Activated T-helper 2 cell treated with anti-CD3 and anti-CD28 coated beads, Interferon-gamma antibody, Interleukin-2, Interleukin-4, amounts not matched to agents 10 μg/mL and 5 μg/mL and 100 μg/mL, durations not matched to agents 14 hours and 24 hours and 36 hours (primary cell): ENCODE results near the gene COMMD1. TPM values are rescaled to one million over a fixed set of nuclear protein-coding genes. Genes with fewer than 3 reads are reported as not detected.

ENCODE experiments used
- DNase-seq: peaks from one replicate; pipeline ENCODE4 v3.0.0; 2021; ENCODE audit warnings: low spot score
- H3K27ac Mint-ChIP-seq: one replicate; pipeline ENCODE4 v1.8.0; 2021; ENCODE audit warnings: mixed read lengths
- H3K27me3 Mint-ChIP-seq: one replicate; pipeline ENCODE4 v1.8.0; 2021; ENCODE audit warnings: low read depth, mixed read lengths
- H3K36me3 Mint-ChIP-seq: one replicate; pipeline ENCODE4 v1.8.0; 2021; ENCODE audit warnings: low read depth, mixed read lengths
- H3K4me1 Mint-ChIP-seq: one replicate; pipeline ENCODE4 v1.8.0; 2021; ENCODE audit warnings: low read depth, mixed read lengths
- H3K4me3 Mint-ChIP-seq: one replicate; pipeline ENCODE4 v1.8.0; 2021; ENCODE audit warnings: low read depth, mild to moderate bottlenecking, moderate library complexity, mixed read lengths
- H3K9me3 Mint-ChIP-seq: one replicate; pipeline ENCODE4 v1.8.0; 2021; ENCODE audit warnings: mixed read lengths
- intact Hi-C: fragments of 100-400 bp; cut with micrococcal nuclease; formaldehyde crosslinking; loops from one replicate; pipeline ENCODE4 v1.15.1; 2023
- total RNA-seq: library from RNA; stranded (reverse); gene quantifications from 2 replicates; pipeline ENCODE4 v1.2.3, GENCODE V29; 2022

Gene COMMD1
- total RNA-seq, 1 donor from 2014 or later, result 29.1 TPM

DNA sequence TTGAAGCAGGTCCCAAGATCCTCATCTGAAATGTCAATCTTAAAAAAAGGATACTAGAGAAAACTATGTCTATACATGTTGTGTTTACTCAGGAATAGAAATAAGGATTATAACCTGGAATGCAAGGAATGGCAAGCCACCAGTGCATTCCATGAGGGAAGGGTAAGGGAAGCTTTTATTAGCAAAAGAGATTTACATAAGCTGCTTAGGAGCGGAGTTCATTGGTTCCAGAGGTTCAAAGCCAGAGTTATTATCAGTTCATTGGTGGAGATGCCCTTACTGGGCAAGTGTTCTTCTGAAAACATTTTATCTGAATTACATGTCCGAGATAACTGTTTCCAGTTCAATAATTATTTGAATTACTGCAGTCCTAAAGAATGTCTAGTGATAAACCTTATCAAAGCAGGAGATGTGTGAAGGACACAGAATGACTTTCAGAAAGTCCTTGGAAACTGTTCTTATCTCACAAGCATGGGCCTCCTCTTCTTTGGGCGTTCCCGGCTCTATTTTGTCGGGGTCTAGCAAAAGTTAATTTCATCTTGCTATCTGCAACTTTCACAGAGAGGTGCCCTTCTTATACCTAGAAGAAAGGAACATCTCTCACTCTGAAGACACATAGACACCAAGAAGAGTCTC is 23.5 kb downstream of the COMMD1 start:
- DNase-seq, result no peak
- Mint-ChIP-seq H3K4me3 (no peak overlapping the region), H3K4me1 (no peaks in the 10 kb centered on the region), H3K27me3 (no peaks in the 10 kb centered on the region), H3K9me3 (no peaks in the 10 kb centered on the region), H3K36me3 (no peaks in the 10 kb centered on the region), H3K27ac (no peak overlapping the region)
- intact Hi-C loops, result no loop called here

DNA sequence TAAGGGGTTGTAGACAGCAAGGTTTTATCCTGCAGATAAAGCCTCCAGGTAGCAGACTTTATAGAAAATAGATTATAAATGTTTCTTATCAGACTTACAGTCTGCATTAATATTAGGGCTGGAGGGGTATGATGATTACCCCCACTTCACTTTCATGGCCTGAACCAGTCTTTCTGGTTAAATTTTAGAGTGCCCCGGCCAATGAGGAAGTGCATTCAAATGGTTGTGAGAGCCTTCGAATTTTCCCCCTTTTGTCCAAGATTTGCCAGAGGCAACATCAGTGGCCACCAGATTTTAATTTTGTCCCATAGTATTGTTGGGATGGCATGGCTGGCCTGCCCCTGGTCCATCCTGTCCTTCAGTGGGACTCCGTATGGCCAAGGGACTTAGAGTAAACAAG is 31.6 kb downstream of the COMMD1 start:
- no peaks in the 10 kb centered on the region for H3K36me3 Mint-ChIP-seq
- intact Hi-C loops, result no loop called here
- H3K4me3 Mint-ChIP-seq, result no peak overlapping the region
- no peaks in the 10 kb centered on the region for H3K27me3 Mint-ChIP-seq
- no peak for DNase-seq
- H3K4me1 Mint-ChIP-seq, result no peaks in the 10 kb centered on the region
- H3K27ac Mint-ChIP-seq, result no peak overlapping the region
- no peaks in the 10 kb centered on the region for H3K9me3 Mint-ChIP-seq

DNA sequence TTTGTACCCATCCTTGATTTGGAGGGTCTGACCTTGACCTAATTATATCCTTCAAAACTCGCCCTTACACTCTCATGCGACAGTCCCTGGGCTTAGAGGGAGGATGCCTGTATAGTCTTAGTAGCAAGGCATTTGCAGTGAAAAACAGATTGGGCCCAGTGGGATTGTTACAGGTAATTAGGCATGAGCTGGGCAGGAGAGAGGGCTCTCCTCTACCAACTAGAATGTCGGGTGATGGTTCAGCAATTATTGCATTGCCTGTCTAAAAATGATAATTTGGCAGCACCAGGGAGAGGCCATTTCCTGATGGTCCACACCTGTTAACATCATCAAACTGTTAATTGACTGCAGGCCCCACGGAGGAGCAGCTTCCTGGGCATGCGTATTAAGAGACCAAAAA is 32.4 kb downstream of the COMMD1 start:
- H3K4me3 Mint-ChIP-seq, result no peak overlapping the region
- H3K27ac Mint-ChIP-seq, result no peak overlapping the region
- no peaks in the 10 kb centered on the region for H3K36me3 Mint-ChIP-seq
- H3K4me1 Mint-ChIP-seq, result no peaks in the 10 kb centered on the region
- DNase-seq, result no peak
- H3K9me3 Mint-ChIP-seq, result no peaks in the 10 kb centered on the region
- intact Hi-C loops, result no loop called here
- no peaks in the 10 kb centered on the region for H3K27me3 Mint-ChIP-seq

GRCh38 chr2:61938511-61938910 is 33.0 kb downstream of the COMMD1 start:
- no peak overlapping the region for H3K4me3 Mint-ChIP-seq
- intact Hi-C loops, result no loop called here
- H3K27me3 Mint-ChIP-seq, result no peaks in the 10 kb centered on the region
- H3K9me3 Mint-ChIP-seq, result no peaks in the 10 kb centered on the region
- H3K36me3 Mint-ChIP-seq, result no peaks in the 10 kb centered on the region
- peaks cover 5% of the 10 kb centered on the region for H3K4me1 Mint-ChIP-seq
- no peak for DNase-seq
- H3K27ac Mint-ChIP-seq, result no peak overlapping the region

DNA sequence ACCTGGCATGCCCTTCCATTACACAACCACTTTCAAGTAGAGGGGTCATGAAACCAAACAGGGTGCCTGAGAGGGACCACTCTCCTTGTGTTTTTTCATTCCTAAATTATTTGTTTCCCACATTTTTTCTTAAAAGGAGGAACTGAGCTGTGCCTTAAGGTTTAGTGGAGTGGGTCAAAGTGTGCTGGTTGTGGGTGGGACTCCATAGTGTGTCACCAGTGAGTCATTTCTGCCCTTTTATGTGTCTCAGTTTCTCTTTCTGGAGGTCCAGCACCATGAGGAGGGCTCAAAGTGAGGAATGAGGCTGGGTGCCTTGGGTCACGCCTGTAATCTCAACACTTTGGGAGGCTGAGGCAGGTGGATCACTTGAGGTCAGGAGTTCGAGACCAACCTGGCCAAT is 37.8 kb downstream of the COMMD1 start:
- Mint-ChIP-seq H3K27me3 (no peaks in the 10 kb centered on the region), H3K4me3 (no peak overlapping the region), H3K4me1 (peaks cover 5% of the 10 kb centered on the region), H3K36me3 (no peaks in the 10 kb centered on the region), H3K27ac (no peak overlapping the region), H3K9me3 (no peaks in the 10 kb centered on the region)
- intact Hi-C loops, result no loop called here
- no peak for DNase-seq

DNA sequence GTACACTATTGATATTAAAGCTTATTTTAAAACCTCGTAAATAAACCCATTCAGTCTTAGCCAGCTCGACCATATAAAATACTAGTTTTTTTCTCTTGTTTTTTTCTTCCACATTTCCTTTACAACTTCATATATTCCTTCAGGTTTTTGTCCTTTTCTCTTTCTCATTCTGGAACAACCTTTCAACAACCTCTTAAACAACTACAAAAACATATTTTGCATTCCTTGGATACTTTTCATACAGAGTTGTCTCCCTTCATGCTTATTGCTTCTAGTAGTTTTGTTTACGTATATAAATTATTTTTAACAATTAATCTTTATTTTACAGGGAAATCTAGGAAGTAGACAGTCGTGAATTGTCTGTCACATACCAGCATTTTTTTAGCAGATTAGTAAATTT is 41.2 kb downstream of the COMMD1 start:
- Mint-ChIP-seq H3K4me1 (peaks cover 5% of the 10 kb centered on the region), H3K4me3 (no peak overlapping the region), H3K36me3 (no peaks in the 10 kb centered on the region), H3K9me3 (no peaks in the 10 kb centered on the region), H3K27ac (no peak overlapping the region), H3K27me3 (no peaks in the 10 kb centered on the region)
- DNase-seq, result no peak
- intact Hi-C loops, result no loop called here

GRCh38 chr2:61948661-61949457 is 43.4 kb downstream of the COMMD1 start:
- intact Hi-C loops, result no loop called here
- Mint-ChIP-seq H3K27me3 (no peaks in the 10 kb centered on the region), H3K36me3 (no peaks in the 10 kb centered on the region), H3K4me3 (no peak overlapping the region), H3K9me3 (no peaks in the 10 kb centered on the region), H3K4me1 (no peaks in the 10 kb centered on the region), H3K27ac (no peak overlapping the region)
- DNase-seq, result no peak

GRCh38 chr2:61949458-61949713 is 43.9 kb downstream of the COMMD1 start:
- Mint-ChIP-seq H3K36me3 (no peaks in the 10 kb centered on the region), H3K4me1 (no peaks in the 10 kb centered on the region), H3K9me3 (no peaks in the 10 kb centered on the region), H3K27me3 (no peaks in the 10 kb centered on the region), H3K4me3 (no peak overlapping the region), H3K27ac (no peak overlapping the region)
- DNase-seq, result no peak
- intact Hi-C loops, result no loop called here

DNA sequence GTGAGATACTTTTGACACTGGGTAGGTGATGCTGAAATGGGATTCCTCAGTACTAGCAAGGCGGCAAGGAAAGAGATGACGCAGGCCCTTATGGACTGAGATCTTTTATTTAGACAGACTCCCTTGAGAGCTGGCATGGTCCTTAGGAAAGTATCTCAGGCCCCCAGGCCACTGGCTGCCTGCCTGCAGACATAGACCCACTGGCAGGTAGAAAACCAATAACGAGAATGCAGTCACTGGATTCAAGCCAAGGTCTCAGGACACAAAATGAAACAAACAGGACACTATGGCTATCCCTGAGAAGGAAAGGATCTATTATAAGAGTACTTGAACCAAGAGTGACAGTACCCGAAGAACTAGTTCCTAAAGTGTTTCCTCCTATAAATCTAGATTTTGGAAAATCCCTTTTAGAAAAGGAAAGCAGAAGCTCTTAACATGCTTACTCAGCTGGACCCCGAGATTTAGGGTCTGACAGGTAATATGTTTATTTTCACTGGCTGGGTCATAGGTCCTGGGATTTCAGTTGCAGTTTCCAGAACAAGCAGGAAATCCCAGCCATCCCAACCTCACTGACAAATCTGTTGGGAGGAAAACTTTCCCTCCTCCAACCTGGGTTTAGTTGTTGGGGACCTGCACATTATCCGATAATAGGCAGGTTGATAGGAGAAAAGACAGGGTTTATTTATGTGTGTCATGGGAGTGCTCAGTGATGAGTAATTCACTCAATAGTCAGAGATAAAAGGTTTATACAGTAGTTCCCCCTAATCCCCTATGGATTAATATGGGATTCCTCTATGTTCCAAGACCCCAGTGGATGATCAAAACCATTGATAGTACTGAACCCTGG is 44.5 kb downstream of the COMMD1 start:
- H3K9me3 Mint-ChIP-seq, result no peaks in the 10 kb centered on the region
- no peaks in the 10 kb centered on the region for H3K4me1 Mint-ChIP-seq
- H3K36me3 Mint-ChIP-seq, result no peaks in the 10 kb centered on the region
- no peak overlapping the region for H3K4me3 Mint-ChIP-seq
- intact Hi-C loops, result no loop called here
- H3K27me3 Mint-ChIP-seq, result no peaks in the 10 kb centered on the region
- no peak overlapping the region for H3K27ac Mint-ChIP-seq
- DNase-seq, result no peak

GRCh38 chr2:61950571-61951315 is 45.3 kb downstream of the COMMD1 start:
- H3K4me1 Mint-ChIP-seq, result no peaks in the 10 kb centered on the region

DNA sequence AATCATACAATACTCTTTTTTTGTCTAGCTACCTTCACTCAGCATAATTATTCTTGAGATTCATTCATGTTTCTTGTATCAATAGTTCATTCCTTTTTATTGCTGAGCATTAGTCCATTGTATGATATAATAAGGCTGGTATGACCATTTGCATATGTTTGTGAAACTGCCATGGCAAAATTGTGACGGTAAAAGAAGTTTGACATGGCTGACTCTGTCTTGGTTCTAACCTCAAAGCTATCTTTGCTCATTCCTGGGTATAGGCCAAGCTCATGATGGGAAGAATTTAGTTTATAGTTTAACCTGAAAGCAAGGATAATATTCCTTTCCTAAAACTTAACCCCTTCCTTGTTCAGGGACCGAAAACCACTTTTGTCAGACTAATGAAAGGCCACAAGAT is 46.4 kb downstream of the COMMD1 start:
- DNase-seq, result no peak
- Mint-ChIP-seq H3K36me3 (no peaks in the 10 kb centered on the region), H3K4me3 (no peak overlapping the region), H3K9me3 (no peaks in the 10 kb centered on the region), H3K27me3 (no peaks in the 10 kb centered on the region), H3K27ac (no peak overlapping the region), H3K4me1 (no peaks in the 10 kb centered on the region)
- intact Hi-C loops, result no loop called here

More at GRCh38 chr2:61950571-61951315, 45.3 kb downstream of the COMMD1 start:
- no peak for DNase-seq
- Mint-ChIP-seq H3K36me3 (no peaks in the 10 kb centered on the region), H3K4me3 (no peak overlapping the region), H3K27me3 (no peaks in the 10 kb centered on the region), H3K9me3 (no peaks in the 10 kb centered on the region), H3K27ac (no peak overlapping the region)
- intact Hi-C loops, result no loop called here

GRCh38 chr2:61952288-61952687 is 46.8 kb downstream of the COMMD1 start:
- intact Hi-C loops, result no loop called here
- no peaks in the 10 kb centered on the region for H3K9me3 Mint-ChIP-seq

More at GRCh38 chr2:61952288-61952687, 46.8 kb downstream of the COMMD1 start:
- Mint-ChIP-seq H3K27ac (no peak overlapping the region), H3K36me3 (no peaks in the 10 kb centered on the region), H3K4me3 (no peak overlapping the region), H3K4me1 (no peaks in the 10 kb centered on the region), H3K27me3 (no peaks in the 10 kb centered on the region)
- DNase-seq, result no peak
